GM21576 (cell line): ENCODE data around the gene MRFAP1.
"Not testable (repeated sequence)": the region's sequence is repeated elsewhere in the genome, so short reads cannot be mapped to it uniquely, and the experiment has no call there.

Experiments
- ATAC-seq: cut with Tn5 transposase; IDR thresholded peaks from one replicate; pipeline ENCODE4 v1.9.1; 2021; ENCODE audit warnings: mild to moderate bottlenecking, moderate library complexity; ENCODE audit not compliant: unreplicated experiment

MRFAP1 gene

GRCh38 chr4:6633091-6633906 lies 7.2 kb upstream of the MRFAP1 start:
- ATAC-seq = no peak

- no peak for ATAC-seq
Observed at GRCh38 chr4:6634746-6635145, 5.7 kb upstream of the MRFAP1 start.

GRCh38 chr4:6639137-6639680 lies 1.3 kb upstream of the MRFAP1 start:
- no peak for ATAC-seq

- peak; percentile 39 for ATAC-seq
Observed at GRCh38 chr4:6641164-6641970, 882 bp downstream of the MRFAP1 start.

GRCh38 chr4:6641971-6642320 lies 1.5 kb downstream of the MRFAP1 start:
- no peak for ATAC-seq

GRCh38 chr4:6643141-6643847 lies 2.8 kb downstream of the MRFAP1 start:
- no peak for ATAC-seq

- no peak for ATAC-seq
Observed at GRCh38 chr4:6644792-6645530, 4.5 kb downstream of the MRFAP1 start.

- ATAC-seq = no peak
Observed at GRCh38 chr4:6647169-6647568, 6.7 kb downstream of the MRFAP1 start.

- no peak for ATAC-seq
Observed at GRCh38 chr4:6647582-6648230, 7.2 kb downstream of the MRFAP1 start.

GRCh38 chr4:6649216-6649615 lies 8.7 kb downstream of the MRFAP1 start:
- no peak for ATAC-seq

GRCh38 chr4:6654211-6654610 lies 13.7 kb downstream of the MRFAP1 start:
- ATAC-seq = not testable (repeated sequence)

- ATAC-seq = not testable (repeated sequence)
Observed at GRCh38 chr4:6655291-6655690, 14.8 kb downstream of the MRFAP1 start.

- no peak for ATAC-seq
Observed at GRCh38 chr4:6655924-6656323, 15.4 kb downstream of the MRFAP1 start.

- no peak for ATAC-seq
Observed at GRCh38 chr4:6657242-6658208, 17.0 kb downstream of the MRFAP1 start.

GRCh38 chr4:6658209-6658595 lies 17.7 kb downstream of the MRFAP1 start:
- no peak for ATAC-seq

GRCh38 chr4:6658597-6659075 lies 18.2 kb downstream of the MRFAP1 start:
- no peak for ATAC-seq

- ATAC-seq = no peak
Observed at GRCh38 chr4:6659897-6660296, 19.4 kb downstream of the MRFAP1 start.

- ATAC-seq = no peak
Observed at GRCh38 chr4:6660430-6660829, 19.9 kb downstream of the MRFAP1 start.

GRCh38 chr4:6662591-6662990 lies 22.1 kb downstream of the MRFAP1 start:
- no peak for ATAC-seq
